Measurements from ENCODE around the gene HMGXB4.
A peak's percentile ranks its signal among the peaks of the same experiment; 100 is the strongest.

Gene HMGXB4

DNA sequence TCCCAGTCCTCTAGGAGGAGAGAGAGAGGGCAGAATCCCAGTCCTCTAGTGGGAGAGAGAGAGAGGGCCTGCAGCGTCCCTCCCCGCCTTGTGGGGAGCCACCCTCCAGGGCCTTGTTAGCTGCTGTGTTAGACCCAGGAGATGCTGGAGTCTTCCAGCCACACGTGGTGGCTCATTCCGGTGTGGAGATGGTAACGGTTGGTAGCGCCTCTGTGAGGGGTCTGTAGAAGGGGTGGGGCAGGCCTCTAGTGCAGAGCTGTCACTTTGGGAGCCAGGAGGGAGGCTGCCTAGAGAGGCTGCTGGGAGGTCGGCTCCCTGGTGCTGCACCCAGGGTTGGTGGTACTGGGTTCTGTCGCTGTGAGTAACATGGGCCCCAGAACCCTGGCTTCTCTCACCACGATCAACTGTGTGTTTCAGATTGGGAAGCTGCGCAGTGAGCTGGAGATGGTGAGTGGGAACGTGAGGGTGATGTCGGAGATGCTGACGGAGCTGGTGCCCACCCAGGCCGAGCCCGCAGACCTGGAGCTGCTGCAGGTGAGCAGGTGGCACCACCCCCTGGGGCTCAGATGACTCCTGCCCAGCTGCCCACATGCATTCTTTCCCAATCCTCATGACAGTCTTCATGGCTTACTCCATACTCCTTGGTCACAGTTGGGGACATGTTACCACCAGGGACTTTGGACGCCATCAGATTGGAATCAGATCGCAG lies 69.7 kb downstream of the HMGXB4 start:
- DNase-seq (ENCODE audit: low read depth), result no peak

DNA sequence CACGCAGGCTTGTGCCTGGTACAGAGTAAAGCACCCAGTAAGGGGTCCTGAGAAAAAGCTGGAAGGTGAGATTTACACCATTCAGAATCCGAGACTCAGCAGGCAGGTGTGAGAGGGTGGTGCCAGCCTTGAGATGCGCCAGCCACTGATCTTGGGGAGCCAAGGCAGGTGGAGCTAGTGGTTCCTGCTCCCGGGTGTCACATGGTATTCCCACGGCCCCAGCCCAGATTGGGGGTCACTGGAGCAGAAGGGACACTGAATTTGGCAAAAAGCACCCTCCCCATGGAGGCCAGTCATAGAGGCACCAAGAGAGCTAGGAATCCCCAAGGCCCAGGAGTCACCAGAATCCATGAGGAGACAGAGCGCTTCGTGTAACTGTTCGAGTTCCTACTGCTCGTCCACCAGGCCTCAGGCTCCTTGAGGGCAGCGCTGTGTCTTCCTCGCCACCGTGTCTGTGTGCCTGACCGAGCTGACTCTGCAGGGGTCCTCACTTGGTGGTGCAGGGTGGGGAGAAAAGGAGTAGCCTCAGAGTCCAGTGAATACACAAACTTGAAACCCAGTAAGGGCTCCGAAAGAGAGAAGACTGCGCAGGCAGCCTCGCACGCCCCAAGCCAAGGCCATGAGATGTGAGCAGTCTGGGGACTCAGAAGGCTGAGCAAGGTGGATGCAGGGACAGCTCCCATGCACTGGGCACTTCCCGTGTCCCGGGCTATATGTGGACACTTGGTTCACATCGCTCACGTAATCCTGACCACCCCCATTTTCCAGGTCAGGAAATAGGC lies 70.6 kb downstream of the HMGXB4 start:
- no peak for DNase-seq (ENCODE audit: low read depth)

DNA sequence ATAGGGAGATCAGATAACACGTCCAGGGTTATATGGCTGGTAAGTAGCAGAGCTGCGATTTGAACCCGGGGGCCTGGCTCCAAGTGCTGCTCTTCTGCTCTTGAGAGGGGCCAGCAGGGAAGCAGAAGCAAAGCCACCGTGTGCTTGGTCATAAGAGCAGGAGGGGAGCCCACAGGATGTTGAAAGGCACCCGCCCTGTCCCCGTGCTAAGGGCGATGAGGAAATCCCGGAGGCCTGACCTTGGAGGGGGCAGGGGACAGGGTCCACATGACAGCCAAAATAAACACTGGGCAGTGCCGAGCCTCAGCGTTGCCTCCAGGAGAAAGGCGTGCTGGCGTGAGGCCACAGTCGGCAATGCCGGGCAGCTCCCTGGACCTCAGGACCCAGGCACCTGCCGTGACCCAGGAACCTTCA lies 71.2 kb downstream of the HMGXB4 start:
- DNase-seq (ENCODE audit: low read depth), result no peak

DNA sequence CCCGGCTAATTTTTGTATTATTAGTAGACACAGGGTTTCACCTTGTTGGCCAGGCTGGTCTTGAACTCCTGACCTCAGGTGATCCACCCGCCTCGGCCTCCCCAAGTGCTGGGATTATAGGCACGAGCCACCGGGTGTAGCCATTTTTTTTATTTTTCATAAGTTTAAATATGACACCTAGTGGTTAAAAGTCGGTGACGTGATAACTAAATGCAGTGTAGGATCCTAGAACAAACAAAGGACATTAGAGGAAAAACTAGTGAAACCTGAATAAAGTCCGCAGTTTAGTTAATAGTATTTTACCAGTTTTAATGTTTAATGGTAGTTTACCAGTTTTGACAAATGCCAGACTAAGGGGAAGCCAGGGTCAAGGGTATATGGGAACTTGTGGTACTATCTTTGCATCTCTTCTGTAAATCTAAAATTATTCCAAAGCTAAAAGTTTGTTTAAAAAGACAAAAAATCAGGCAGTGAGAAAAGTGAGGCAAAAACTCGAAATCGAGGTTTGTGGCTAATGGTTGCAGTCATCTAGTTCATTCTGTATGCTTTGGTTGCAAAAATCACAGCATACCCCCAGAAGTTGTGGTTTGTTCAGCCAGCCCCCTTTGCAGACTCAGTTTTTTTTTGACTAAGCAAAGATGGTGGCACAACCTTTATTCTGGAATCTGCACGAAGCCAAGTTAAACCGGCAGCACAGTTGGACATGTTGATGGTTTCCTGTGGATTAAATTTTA lies 72.0 kb downstream of the HMGXB4 start:
- no peak for DNase-seq (ENCODE audit: low read depth)

DNA sequence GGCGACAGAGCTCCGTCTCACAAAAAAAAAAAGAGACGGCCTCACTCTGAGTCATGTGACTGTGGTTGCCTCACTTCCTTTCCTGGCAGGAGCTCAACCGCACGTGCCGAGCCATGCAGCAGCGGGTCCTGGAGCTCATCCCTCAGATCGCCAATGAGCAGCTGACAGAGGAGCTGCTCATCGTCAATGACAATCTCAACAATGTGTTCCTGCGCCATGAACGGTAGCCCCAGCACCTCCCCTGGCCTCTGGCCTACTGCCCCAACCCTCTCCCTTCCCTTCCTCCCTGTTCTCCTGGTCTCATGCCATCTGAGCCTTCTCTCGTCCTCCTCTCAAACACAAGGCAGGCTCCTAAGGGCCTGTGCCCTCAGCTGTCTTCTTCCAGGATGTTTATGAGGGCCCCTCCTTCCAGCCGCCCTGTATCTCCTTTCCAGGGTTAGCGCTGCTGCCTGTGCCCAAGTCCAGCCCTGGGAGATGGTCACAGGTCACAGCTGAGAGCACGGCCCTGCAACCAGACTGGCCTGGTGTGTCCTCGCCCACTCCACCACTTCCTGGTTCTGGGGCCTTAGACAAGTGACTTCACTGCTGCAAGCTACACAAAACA lies 73.1 kb downstream of the HMGXB4 start:
- peak; percentile 27 for DNase-seq (ENCODE audit: low read depth)

DNA sequence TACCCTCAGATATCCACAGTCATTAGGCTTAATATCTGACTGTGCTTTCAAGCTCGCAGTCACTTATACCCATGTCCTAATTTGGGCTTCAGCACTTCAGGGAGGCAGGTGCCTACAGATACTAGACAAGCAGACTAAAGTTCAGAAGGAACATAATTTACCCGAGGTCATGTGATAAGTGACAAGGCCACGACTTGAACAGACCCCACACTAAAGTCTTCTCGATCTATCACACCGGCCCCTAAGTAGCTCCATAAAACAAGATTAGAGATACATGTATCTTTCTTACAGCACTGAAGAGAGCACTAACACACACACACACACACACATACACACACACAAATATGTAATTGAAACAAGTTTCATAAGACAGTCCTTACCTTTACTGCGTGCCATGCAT lies 75.0 kb downstream of the HMGXB4 start:
- DNase-seq (ENCODE audit: low read depth), result no peak

DNA sequence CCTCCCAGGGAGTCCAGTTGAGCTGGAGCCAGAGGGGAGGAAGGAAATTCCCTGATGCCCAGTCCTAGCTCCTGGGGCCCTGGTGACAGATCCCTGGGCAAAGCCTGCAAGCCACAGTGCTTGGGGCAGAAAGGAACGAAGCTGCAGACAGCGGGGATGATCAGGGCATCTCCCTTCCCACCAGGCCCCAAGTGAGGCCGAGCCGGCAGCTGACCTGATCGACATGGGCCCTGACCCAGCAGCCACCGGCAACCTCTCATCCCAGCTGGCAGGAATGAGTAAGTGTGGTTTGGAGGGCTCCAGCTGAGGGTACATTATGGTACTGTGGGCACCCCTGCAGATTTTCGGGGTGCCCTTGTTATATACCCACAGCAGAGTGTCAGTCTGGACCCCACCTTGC lies 75.9 kb downstream of the HMGXB4 start:
- no peak for DNase-seq (ENCODE audit: low read depth)

DNA sequence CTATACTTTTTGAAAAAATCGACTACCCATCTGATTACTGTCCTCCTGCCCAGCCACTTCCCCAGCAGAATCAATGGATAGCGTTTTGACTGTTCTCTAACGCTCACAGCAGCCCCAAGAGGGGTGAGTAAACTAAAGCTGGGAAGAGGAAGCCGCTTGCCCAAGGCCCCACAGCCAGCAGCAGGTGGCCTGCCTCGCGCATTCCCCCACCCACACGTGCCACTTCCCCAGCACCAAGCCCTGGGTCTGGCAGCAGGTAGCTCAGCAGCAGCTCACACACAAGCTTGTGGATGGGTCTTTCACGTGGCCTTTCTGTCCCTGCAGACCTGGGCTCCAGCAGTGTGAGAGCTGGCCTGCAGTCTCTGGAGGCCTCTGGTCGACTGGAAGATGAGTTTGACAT lies 76.7 kb downstream of the HMGXB4 start:
- DNase-seq (ENCODE audit: low read depth), result no peak

DNA sequence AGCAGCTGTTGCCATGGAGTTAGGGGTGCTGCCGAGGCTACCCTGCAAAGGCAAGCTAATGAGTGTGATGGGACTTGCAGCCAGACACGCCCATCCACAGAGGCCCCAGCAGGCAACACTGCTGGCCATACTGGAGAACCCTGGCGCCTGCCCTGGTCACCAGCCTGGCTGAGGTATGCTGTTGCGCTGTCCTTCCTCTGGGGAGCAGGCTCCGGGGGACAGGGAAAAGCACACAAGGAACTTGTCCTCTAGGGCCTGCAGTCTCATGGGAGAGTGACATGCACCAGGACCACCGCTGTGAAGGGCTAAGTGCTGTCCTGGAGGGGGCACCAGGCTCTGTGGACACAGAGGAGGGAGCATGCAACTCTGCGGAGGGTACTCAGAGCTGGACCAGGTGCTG lies 78.2 kb downstream of the HMGXB4 start:
- DNase-seq (ENCODE audit: low read depth), result no peak

DNA sequence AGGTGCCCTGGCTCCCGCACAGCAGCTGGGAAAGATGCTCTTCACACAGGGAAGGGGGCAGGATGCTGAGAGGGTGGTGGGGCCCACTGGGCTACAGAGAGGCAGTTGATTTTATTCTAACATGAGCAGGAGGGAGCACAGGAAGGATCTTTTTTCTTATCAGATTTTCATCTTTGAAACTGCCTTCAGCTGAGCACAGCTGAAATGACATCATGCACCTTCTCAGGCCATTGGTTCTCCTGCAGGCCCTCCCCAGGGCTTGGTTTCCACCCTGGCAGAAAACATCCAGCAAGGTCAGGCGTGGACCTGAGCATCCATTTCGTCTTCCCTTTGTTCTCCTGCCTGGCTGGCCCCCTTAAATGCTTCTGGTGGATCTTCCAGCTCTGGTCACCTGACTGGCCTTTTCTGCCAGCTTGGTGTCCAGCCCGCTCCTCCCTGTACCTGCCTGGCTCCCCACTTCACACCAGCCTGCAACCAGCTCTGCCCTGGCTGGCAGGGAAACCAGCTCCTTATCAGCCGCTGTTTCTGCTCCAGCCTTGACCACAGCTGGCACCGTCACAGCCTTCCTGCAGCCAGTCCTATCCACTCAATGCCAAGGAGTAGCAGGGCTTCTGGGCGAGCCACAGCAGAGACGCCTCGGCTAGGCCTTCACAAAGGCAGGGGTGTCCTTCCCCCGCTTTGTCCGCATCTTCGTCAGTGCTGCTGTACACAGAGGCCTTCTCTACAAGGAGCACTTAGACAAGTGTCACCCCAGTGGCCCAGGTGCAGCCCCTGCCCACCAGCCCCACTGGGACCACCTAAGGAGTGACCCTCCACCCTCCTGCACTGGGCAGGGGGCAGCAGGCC lies 78.9 kb downstream of the HMGXB4 start:
- DNase-seq (ENCODE audit: low read depth), result no peak

DNA sequence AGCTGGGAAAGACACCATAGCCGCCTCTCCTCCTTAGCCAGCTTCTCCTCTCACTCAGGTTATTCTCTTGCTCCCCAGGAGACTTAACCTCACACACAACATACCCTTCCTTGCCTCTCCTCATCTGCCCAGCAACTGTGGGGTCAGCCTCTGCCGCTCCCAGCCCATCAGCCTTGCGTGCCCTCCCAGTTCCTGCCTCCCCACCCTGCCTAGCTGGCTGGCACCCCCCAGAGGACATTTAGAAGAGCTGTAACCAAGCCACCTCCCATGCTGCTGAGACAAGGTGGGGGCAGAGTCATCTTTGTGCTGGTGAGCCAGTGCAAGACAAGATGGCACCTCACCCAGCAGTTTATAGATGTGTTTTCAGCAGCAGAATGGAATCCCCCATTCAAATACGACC lies 80.6 kb downstream of the HMGXB4 start:
- no peak for DNase-seq (ENCODE audit: low read depth)

DNA sequence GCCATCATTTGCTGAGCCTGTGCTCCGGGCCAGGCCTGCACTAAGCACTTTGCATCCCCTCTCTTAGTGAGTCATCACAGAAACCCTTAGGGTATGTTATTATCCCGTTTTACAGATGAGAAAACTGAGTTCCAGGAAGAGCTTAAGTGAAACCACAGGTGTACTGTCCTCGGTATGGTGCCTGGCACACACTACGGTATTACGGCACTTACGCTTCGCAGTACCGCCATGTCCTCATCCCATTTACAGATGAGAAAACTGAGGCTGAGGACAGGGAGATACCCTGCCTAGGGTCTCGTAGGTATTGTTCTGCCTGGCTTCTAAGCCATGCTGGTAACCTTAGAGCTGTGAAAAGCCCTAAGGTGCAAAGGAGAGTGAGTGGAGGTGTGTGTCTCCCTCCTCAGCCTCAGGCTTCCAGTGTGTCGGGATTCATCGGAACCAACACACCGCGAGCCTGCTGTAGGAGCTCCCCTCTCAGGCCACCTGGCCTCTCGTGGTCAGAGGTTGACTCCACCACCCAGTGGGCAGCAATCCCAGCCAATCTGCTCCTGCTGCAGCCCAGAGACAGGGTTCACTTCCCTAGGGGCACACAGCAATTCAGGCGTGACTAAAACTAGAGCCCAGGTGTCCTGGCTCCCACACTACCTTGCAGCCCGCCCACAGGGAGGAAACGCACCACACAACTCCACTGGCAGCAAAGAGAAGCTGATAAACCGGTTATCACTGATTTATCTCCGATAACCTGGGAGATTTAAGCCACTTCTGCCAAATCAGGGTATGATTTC lies 84.0 kb downstream of the HMGXB4 start:
- no peak for DNase-seq (ENCODE audit: low read depth)

DNA sequence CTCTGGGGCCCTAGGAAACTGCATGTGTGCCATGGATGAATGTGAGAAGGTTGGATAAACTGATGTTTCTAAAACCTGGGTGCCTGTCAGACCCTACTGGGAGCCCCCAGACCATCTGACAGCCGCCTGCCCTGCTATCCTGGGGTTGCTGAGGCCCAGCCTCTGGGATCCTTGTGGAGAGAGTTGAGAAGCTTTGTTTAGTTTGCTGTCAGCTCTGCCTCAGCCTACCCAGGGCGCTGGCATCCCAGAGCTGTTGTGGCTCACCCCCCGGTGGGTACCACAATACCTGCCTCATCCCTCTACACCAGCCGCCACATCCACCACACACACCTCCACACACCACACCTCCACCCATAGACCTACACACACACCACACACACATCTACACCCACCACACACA lies 85.1 kb downstream of the HMGXB4 start:
- DNase-seq (ENCODE audit: low read depth), result no peak

DNA sequence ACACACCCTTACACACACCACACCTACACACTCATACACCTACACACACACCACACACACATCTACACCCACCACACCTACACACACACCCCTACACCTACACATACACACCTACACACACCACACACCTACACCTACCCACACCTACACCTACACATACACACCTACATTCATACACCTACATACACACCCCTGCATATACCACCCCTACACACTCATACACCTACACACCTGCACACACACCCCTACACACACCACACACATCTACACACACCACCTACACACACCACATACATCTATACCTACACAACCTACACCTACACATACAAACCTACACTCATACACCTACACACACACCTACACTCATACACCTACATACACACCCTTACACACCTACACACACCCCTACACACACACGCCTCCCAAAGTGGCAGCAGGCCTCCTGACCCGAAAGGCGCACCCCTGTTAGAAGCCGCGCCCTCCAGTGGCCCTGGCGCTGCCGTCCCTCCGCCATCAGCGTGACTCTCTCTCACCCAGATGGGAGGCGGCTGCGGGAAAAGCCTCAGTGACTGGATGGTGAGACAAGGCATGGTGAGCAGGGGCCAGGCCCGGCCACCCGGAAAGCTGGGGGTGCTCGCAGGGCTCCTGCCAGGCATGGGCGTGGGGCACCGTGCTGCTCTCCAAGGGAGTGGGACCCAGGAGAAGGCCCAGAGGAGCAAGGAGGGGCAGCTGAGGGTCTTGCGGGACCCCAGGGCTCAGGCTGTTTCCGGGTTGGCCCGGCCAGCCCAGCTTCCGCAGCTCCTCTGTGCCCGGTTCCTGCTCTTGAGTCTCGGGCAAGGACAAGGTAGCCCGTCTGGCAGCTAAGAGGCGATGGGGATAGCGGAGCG lies 86.6 kb downstream of the HMGXB4 start:
- no peak for DNase-seq (ENCODE audit: low read depth)

DNA sequence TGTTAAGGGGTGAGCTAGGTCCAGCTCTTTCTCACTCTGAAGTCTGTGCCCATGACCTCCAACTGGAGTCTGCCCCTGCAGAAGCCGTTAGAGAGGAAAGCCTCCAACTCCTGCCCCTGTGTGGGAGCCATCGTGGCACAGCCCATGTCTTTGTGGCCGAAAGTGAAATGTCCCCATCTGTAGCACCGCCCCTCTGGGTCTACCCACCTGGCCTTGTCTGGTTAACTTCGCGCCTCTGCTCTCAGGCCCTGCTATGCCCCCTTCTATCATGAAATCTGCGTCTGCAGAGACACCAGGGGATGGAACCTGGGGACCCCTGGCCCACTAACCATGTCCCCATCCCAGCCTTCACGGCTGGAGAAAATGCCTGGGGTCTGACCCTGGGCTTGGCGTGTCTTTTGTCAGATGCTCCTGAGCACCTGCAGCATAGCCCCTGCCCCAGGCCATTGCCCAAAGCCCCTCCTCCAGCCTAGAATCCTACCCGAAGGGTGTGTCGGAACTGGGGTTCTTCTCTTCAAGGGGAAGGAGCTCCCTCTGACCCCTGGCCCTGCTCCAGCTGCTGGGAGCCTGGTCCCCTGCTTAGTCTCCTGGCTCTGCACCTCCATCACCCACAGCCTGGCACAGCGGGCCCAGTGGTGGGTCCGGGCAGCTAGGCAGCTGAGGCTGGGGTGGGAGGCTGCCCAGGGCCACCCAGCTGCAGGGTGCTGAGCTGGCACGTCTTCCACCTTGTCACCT lies 87.8 kb downstream of the HMGXB4 start:
- no peak for DNase-seq (ENCODE audit: low read depth)
